Measurements from ENCODE around the gene KRTAP12-2. TPM values are rescaled to one million over a fixed set of nuclear protein-coding genes. Genes with fewer than 3 reads are reported as not detected.
"Not testable (repeated sequence)": the region's sequence is repeated elsewhere in the genome, so short reads cannot be mapped to it uniquely, and the experiment has no call there.

The KRTAP12-2 gene
- total and polyA plus RNA-seq, 10 of the 15 experiments (the other 5 are each of a cell fraction or from before 2014, with no cell fraction given), result not detected

- no TSS peak for BruUV-seq (replicated peaks)
- Histone ChIP-seq H4K20me1 (ENCODE audit: control insufficient read depth, insufficient read depth) (no peaks in the 10 kb centered on the region), H3K27ac (ENCODE audit: control insufficient read depth, insufficient read depth) (no peak overlapping the region), H3K4me1 (ENCODE audit: control insufficient read depth, insufficient read depth, low read length) (no peaks in the 10 kb centered on the region), H3K36me3 (ENCODE audit: control insufficient read depth in 2 of 2, insufficient read depth in 2 of 2, low read length in 1 of 2) (no peaks in the 10 kb centered on the region), H3K9ac (ENCODE audit: control insufficient read depth, insufficient read depth, low read length) (no peak overlapping the region), H3K27me3 (replicated peaks in 1 of 2; ENCODE audit: control insufficient read depth in 2 of 2, insufficient read depth in 2 of 2, low read length in 1 of 2) (peaks cover 2 to 3% of the 10 kb centered on the region in 2 experiments; a peak in 3 of 4 replicates), H3K4me3 (no peak overlapping the region), H3K9me3 (replicated peaks; ENCODE audit: control insufficient read depth, insufficient read depth, low read length) (no peaks in the 10 kb centered on the region; the same call in 2 of the 3 replicates), H2AFZ (ENCODE audit: control insufficient read depth, low read depth, low read length) (no peak overlapping the region), H3K79me2 (ENCODE audit: control insufficient read depth, insufficient read depth, low read length) (no peaks in the 10 kb centered on the region), H3K4me2 (ENCODE audit: control insufficient read depth, insufficient read depth) (no peak overlapping the region)
- TF ChIP-seq NFIC (IDR thresholded peaks at IDR 0.05; ENCODE audit: low read depth, low read length) (no peak), E4F1 (IDR thresholded peaks at IDR 0.05; ENCODE audit: borderline replicate concordance, partially characterized antibody) (no peak), NR2C2 (IDR thresholded peaks at IDR 0.05; ENCODE audit: borderline replicate concordance, control insufficient read depth, insufficient read length, low read depth) (no peak), LARP7 (IDR thresholded peaks at IDR 0.05) (no peak), CBX5 (IDR thresholded peaks at IDR 0.05; ENCODE audit: low read depth) (no peak)
- ChIA-PET CTCF (no interaction called here), RAD21 (ENCODE audit: unreplicated experiment) (no interaction called here), POLR2A (no interaction called here), SMC1A (ENCODE audit: uncharacterized antibody, unreplicated experiment) (no interaction called here)
- DNase-seq (ENCODE audit: low read depth, low spot score) (no peak), ATAC-seq (no peak), FAIRE-seq (no peak)
- intact Hi-C loops (cut with micrococcal nuclease; ENCODE audit: unreplicated experiment) (no loop called here), in situ Hi-C loops (cut with MboI) (no loop called here)
- WGBS (ENCODE audit: insufficient coverage, insufficient replicate concordance, low lambda C conversion rate, missing lambda C conversion rate), result 28% methylated on average over 30 of the region's 35 CpGs
These were observed 31.3 kb upstream of the KRTAP12-2 start for GRCh38 chr21:44697811-44698734.

- FAIRE-seq; in situ Hi-C loops (cut with MboI); BruUV-seq (replicated peaks); intact Hi-C loops (cut with micrococcal nuclease; ENCODE audit: unreplicated experiment); CTCF ChIA-PET; RAD21 ChIA-PET (ENCODE audit: unreplicated experiment); H3K4me2 ChIP-seq (ENCODE audit: control insufficient read depth, insufficient read depth); H3K9me3 ChIP-seq (replicated peaks; ENCODE audit: control insufficient read depth, insufficient read depth, low read length); H4K20me1 ChIP-seq (ENCODE audit: control insufficient read depth, insufficient read depth); H3K4me1 ChIP-seq (ENCODE audit: control insufficient read depth, insufficient read depth, low read length); ATAC-seq; H3K79me2 ChIP-seq (ENCODE audit: control insufficient read depth, insufficient read depth, low read length); POLR2A ChIA-PET; SMC1A ChIA-PET (ENCODE audit: uncharacterized antibody, unreplicated experiment); H2AFZ ChIP-seq (ENCODE audit: control insufficient read depth, low read depth, low read length); DNase-seq (ENCODE audit: low read depth, low spot score); H3K27ac ChIP-seq (ENCODE audit: control insufficient read depth, insufficient read depth); H3K4me3 ChIP-seq; H3K9ac ChIP-seq (ENCODE audit: control insufficient read depth, insufficient read depth, low read length); H3K36me3 ChIP-seq (ENCODE audit: control insufficient read depth in 2 of 2, insufficient read depth in 2 of 2, low read length in 1 of 2); H3K27me3 ChIP-seq (replicated peaks in 1 of 2; ENCODE audit: control insufficient read depth in 2 of 2, insufficient read depth in 2 of 2, low read length in 1 of 2): not testable (repeated sequence)
- WGBS (ENCODE audit: insufficient coverage, insufficient replicate concordance, low lambda C conversion rate, missing lambda C conversion rate), result 25% methylated on average over 15 of the region's 21 CpGs
These were observed 30.6 kb upstream of the KRTAP12-2 start, which contains the start of gene KRTAP10-12 for GRCh38 chr21:44697172-44697810. TSS of gene KRTAP10-12 (plus strand) at chr21:44697172. CDS start at chr21:44697202, 30 bp downstream.
